GM12873 (cell line): ENCODE data around the gene METTL27.

Experiments
- TF ChIP-seq, protein P1 (sequence below): IDR thresholded peaks from 2 replicates; pipeline ENCODE4 v1.5.1; 2012; ENCODE audit warnings: low read depth, mild to moderate bottlenecking, moderate library complexity, low read length, control low read depth; ENCODE audit not compliant: insufficient read depth; ENCODE audit errors: missing control alignments

Gene METTL27

DNA sequence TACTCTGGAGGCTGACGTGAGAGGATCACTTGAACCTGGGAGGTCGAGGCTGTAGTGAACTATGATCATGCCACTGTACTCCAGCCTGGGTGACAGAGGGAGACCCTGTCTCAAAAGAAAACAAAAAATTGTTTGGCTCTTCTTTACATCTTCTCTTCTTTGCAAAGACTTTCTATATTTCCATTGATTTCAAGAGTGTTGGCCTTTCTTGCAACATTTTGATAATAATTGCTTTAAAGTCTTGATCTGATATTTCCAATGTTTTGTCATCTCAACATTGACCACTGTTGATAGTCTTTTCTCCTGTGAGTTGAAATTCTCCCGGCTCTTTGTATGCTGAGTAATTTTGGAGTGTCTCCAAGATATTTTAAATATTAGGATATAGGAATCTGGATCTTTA, 29.3 kb downstream of the METTL27 start:
- TF ChIP-seq, protein P1, sequence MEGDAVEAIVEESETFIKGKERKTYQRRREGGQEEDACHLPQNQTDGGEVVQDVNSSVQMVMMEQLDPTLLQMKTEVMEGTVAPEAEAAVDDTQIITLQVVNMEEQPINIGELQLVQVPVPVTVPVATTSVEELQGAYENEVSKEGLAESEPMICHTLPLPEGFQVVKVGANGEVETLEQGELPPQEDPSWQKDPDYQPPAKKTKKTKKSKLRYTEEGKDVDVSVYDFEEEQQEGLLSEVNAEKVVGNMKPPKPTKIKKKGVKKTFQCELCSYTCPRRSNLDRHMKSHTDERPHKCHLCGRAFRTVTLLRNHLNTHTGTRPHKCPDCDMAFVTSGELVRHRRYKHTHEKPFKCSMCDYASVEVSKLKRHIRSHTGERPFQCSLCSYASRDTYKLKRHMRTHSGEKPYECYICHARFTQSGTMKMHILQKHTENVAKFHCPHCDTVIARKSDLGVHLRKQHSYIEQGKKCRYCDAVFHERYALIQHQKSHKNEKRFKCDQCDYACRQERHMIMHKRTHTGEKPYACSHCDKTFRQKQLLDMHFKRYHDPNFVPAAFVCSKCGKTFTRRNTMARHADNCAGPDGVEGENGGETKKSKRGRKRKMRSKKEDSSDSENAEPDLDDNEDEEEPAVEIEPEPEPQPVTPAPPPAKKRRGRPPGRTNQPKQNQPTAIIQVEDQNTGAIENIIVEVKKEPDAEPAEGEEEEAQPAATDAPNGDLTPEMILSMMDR = no peak

DNA sequence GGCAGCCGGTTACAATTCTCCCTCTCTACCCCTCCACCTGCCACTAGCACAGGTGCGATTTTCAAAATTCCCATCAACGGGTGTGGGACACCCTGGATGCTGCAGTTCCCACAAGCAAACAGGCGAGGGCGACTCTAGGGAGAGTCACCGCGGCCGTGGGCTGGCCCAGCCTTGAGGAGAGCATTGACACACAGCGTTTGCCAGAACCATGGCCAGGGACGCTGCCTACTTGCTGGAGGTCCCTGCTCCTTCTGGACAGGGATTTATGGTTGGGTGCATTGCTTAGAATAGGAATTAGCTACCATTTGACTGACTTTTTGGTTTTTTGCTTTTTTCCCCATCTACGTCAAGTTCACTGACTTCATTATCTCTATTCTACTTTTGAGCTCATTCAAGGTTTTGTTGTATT, 30.6 kb downstream of the METTL27 start:
- TF ChIP-seq, protein P1 = peak; percentile 91

DNA sequence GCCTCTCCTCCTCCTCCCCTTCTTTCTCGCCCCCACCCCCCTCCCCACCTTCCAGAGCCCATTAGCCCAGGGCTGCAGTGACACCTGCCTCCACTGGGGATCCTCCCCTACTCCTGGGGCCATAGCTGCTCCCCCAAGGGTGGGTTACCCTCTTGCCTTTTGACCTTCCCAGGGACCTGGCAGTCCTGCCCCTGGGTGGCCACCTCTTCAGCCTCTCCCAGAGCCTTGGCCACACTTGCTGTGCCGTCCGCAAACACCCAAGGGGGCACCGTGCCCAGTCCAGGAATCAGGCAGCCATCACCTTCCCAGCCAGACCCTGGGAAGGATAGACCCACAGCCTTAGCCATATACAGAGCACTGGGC, 31.3 kb downstream of the METTL27 start:
- TF ChIP-seq, protein P1 = no peak

DNA sequence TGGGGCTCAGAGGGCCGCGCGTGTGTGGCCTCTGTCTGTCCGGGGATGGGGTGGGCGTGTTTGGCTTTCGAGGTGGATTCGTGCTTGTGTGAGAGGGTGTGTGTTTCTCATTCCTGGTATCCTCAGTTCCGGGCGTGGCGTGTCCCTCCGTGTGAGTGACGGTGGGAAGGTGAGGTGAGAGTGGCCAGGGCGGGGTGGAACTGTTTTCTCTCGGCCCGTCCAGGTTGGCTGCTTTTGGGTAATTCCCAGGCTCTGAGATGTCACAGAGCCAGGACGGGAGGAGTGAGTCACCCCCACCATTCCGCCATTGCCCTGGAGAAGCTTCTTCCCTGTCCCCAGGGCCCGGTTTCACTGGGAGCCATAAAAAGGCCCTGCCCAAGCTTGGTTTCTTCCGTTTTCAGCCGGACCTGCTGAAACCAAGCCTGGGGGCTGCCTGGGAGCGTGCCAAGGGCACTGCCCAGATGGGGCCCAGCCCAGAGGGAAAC, 32.8 kb downstream of the METTL27 start:
- TF ChIP-seq, protein P1 = no peak

DNA sequence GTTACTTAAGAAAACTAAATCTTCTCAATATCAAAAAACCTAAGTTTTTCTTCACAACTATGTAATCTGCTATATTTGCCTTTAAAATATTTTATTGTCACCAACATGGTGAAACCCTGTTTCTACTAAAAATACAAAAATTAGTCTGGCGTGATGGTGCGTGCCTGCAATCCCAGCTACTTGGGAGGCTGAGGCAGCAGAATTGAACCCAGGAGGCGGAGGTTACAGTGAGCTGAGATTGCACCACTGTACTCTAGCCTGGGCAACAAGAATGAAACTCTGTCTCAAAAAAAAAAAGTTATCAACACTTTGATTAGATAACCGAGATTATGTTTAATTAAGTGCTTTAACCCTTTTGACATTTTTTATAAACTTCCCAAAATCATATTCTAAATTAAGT, 39.9 kb downstream of the METTL27 start:
- TF ChIP-seq, protein P1 = no peak

DNA sequence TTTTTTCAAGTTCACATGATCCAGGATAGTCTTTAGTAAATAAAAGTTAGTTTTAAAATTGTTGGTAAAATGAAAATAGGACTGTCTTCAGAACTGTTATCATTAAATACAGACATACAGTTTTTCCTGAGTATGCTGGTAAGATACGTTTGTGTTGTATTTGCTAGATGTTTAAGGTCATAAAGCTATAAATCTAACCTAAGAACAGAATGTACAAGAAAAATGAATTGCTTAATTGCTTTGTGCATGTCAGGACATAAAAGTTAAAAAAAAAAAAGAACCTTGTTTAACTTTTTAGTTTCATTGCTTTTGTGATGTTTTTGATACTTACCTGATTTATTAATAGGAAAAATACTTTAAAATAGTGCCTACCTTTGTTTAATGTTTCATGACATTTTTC, 40.7 kb downstream of the METTL27 start:
- TF ChIP-seq, protein P1 = no peak

DNA sequence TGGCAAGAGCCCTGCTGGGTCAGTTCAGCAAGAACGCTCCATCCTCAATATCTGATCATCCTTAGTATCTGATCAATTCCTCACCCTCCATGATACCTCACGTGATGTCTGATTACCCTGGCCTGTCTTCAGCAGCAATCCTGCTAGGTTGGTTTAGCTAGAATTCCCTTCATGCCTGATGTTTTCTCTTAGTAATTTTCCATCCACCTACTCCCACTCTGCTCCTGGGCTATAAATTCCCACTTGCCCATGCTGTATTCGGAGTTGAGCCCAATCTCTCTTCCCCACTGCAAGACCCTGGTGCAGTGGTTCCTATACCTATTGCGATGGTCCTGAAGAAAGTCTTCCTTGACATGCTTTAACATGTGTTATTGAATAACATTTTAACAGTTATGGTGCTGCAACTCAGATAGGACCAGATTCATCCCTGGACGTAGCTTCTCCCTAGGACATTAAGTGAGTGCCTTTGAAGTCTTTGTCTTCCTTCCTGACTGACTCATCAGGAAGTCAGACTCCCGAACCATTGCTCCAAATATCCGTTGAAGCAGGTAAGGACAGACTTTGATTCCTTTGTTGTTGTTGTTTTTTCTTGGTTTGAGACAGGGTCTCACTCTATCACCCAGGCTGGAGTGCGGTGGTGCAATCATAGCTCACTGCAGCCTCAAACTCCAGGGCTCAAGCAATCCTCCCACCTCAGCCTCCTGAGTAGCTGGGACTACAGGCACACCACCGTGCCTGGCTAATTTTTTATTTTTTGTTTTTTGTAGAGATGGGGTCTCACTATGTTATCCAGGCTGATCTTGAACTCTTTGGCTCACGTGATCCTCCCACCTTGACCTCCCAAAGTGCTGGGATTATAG, 42.8 kb downstream of the METTL27 start:
- TF ChIP-seq, protein P1 = no peak
